Right atrium auricular region (tissue), 2 donors: ENCODE measurements around the gene AREL1. TPM values are rescaled to one million over a fixed set of nuclear protein-coding genes. Genes with fewer than 3 reads are reported as not detected.

Source experiments
- DNase-seq: peaks from one replicate; pipeline ENCODE4 v3.0.0-alpha.2; 2019; ENCODE audit warnings: low spot score
- H3K27ac ChIP-seq, 2 donors: fragments of 200-600 bp; sonication (generic); 1 replicate in 1 of 2; 2 replicates in 1 of 2; pipeline ENCODE4 v1.5.1; 2016 to 2019
- H3K27me3 ChIP-seq, 2 donors: fragments of 200-600 bp; sonication (generic); one replicate each; pipeline versions ENCODE4 v1.5.1 to v1.6.0; 2017 to 2019
- H3K36me3 ChIP-seq: fragments of 200-600 bp; sonication (generic); one replicate; pipeline ENCODE4 v1.5.1; 2016
- H3K4me1 ChIP-seq, 2 donors: fragments of 200-600 bp; sonication (generic); one replicate each; pipeline versions ENCODE4 v1.5.1 to v1.6.0; 2017 to 2019
- H3K4me3 ChIP-seq, 2 donors: fragments of 200-600 bp; sonication (generic); 1 replicate in 1 of 2; 2 replicates in 1 of 2; pipeline ENCODE4 v1.5.1; 2017 to 2019; ENCODE audit warnings: mild to moderate bottlenecking in 1 of 2, moderate library complexity in 1 of 2
- H3K9me3 ChIP-seq, 2 donors: fragments of 200-600 bp; sonication (generic); one replicate each; pipeline ENCODE4 v1.5.1; 2019
- CTCF ChIP-seq, 2 donors: fragments of 200-600 bp; sonication (generic); IDR thresholded peaks; one replicate each; pipeline ENCODE4 v1.5.1; 2019; ENCODE audit warnings: antibody characterized with exemption in 2 of 2
- total RNA-seq, 2 donors: library from RNA; depleted of rRNA; stranded (reverse); fragments of >200 nt; gene quantifications; one replicate each; pipeline ENCODE4 v1.1.0, GENCODE V29; 2016

AREL1 gene
- total RNA-seq, 2 donors from 2014 or later, result 15.6 to 16.3 TPM

- H3K36me3 ChIP-seq, result no peaks in the 10 kb centered on the region
- no peak for TF ChIP-seq CTCF (IDR thresholded peaks at IDR 0.05)
These were observed 34.4 kb upstream of the AREL1 start for GRCh38 chr14:74747237-74747636.

DNA sequence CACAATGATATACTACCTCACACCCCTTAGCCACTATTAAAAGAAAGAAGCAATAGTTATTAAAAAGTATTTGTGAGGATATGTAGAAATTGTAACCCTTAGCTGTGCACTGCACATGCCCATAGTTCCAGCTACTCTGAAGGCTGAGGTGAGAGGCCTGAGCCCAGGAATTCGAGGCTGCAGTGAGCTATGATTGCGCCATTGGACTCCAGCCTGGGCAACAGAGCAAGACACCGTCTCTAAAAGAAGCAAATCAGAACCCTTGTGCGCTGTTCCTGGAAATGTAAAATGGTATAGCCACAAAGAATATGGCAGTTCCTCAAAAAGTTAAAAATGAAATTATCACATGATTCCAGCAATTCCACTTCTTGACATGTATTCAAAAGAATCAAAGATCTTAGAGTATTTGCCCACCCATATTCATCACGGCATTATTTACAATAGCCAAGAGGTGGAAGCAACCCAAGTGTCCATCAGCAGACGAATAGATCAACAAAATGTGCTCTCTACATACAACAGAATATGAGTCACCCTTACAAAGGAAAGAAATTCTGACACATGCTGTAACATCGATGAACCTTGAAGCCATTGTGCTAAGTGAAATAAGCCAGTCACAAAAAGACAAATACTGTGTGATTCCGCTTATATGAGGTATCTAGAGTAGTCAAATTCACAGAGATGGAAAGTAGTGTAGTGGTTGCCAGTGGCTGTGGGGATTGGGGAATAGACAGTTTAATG is 26.6 kb upstream of the AREL1 start:
- no peak for TF ChIP-seq CTCF (IDR thresholded peaks at IDR 0.05)
- DNase-seq, result no peak
- Histone ChIP-seq H3K27me3 (no peaks in the 10 kb centered on the region), H3K36me3 (peaks cover 29% of the 10 kb centered on the region), H3K27ac (no peak overlapping the region), H3K4me1 (no peaks in the 10 kb centered on the region), H3K4me3 (no peak overlapping the region), H3K9me3 (no peaks in the 10 kb centered on the region)

More at GRCh38 chr14:74747237-74747636, 34.4 kb upstream of the AREL1 start:
- no peak for DNase-seq
- no peaks in the 10 kb centered on the region for H3K4me1 ChIP-seq
- H3K4me3 ChIP-seq, result no peak overlapping the region
- no peaks in the 10 kb centered on the region for H3K27me3 ChIP-seq
- H3K9me3 ChIP-seq, result no peaks in the 10 kb centered on the region
- H3K27ac ChIP-seq, result no peak overlapping the region

- Histone ChIP-seq H3K36me3 (peaks cover 46% of the 10 kb centered on the region), H3K4me1 (no peaks in the 10 kb centered on the region), H3K9me3 (no peaks in the 10 kb centered on the region), H3K27ac (no peak overlapping the region), H3K27me3 (no peaks in the 10 kb centered on the region), H3K4me3 (no peak overlapping the region)
- TF ChIP-seq CTCF (IDR thresholded peaks at IDR 0.05), result no peak
- DNase-seq, result no peak
These were observed 25.0 kb upstream of the AREL1 start for GRCh38 chr14:74737753-74738325.

GRCh38 chr14:74735125-74735524 is 22.2 kb upstream of the AREL1 start:
- H3K27ac ChIP-seq, result no peak overlapping the region
- peaks cover 49% of the 10 kb centered on the region for H3K36me3 ChIP-seq
- no peak for DNase-seq
- no peaks in the 10 kb centered on the region for H3K27me3 ChIP-seq
- H3K4me1 ChIP-seq, result no peaks in the 10 kb centered on the region
- no peak for TF ChIP-seq CTCF (IDR thresholded peaks at IDR 0.05)
- H3K9me3 ChIP-seq, result no peaks in the 10 kb centered on the region
- no peak overlapping the region for H3K4me3 ChIP-seq

DNA sequence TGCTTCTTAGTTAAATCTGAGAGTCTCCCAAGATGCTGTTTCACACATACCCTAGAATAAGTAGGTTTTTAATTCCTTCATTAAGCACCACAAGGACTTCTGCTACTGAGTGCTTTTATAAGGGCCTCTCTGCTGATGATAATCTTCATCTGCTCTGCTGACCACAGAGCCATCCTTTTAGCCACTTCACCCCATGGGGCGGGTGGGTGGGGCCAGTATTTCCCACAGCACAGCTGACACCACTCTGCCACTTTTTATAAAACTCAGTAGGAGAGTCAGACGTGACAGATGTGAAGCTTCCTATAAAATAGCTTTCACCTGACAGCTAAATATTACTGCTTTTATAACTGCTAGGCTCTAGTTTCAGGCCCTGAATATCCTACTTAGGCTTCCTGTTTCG is 20.3 kb upstream of the AREL1 start:
- Histone ChIP-seq H3K36me3 (peaks cover 38% of the 10 kb centered on the region), H3K9me3 (no peaks in the 10 kb centered on the region), H3K27ac (no peak overlapping the region), H3K27me3 (no peaks in the 10 kb centered on the region), H3K4me3 (no peak overlapping the region), H3K4me1 (no peaks in the 10 kb centered on the region)
- no peak for DNase-seq
- TF ChIP-seq CTCF (IDR thresholded peaks at IDR 0.05), result no peak
